Endothelial cell of umbilical vein (primary cell): ENCODE data around the gene WWC1.

Source experiments
- CTCF ChIP-seq, 2 donors: IDR thresholded peaks; 1 replicate in 1 of 2; 2 replicates in 1 of 2; pipeline ENCODE4 v1.5.1; 2011; ENCODE audit warnings: low read length in 2 of 2, mild to moderate bottlenecking in 2 of 2, moderate library complexity in 2 of 2, control low read depth in 1 of 2, inconsistent platforms in 1 of 2, low read depth in 1 of 2; ENCODE audit not compliant: insufficient read depth in 1 of 2; ENCODE audit errors: extremely low read depth in 1 of 2
- EZH2 ChIP-seq: IDR thresholded peaks from 2 replicates; pipeline ENCODE4 v1.6.1; 2012; ENCODE audit warnings: borderline replicate concordance, low read depth, mild to moderate bottlenecking, moderate library complexity, low read length, inconsistent platforms; ENCODE audit not compliant: severe bottlenecking
- GATA2 ChIP-seq: IDR thresholded peaks from 2 replicates; pipeline ENCODE4 v1.7.0; 2011; ENCODE audit warnings: low read depth, mild to moderate bottlenecking, moderate library complexity, mixed read lengths, low read length; ENCODE audit not compliant: insufficient read length, insufficient read depth
- JUN ChIP-seq: IDR thresholded peaks from 2 replicates; pipeline ENCODE4 v1.6.1; 2011; ENCODE audit warnings: borderline replicate concordance, low read depth; ENCODE audit not compliant: insufficient read length, insufficient read depth
- MAX ChIP-seq: IDR thresholded peaks from 2 replicates; pipeline ENCODE4 v1.6.1; 2011; ENCODE audit not compliant: insufficient read depth, insufficient read length
- POLR2A ChIP-seq: IDR thresholded peaks from 2 replicates; pipeline ENCODE4 v1.6.1; 2012; ENCODE audit warnings: low read depth, mild to moderate bottlenecking, control low read depth, low read length
- POLR2AphosphoS5 ChIP-seq: IDR thresholded peaks from 2 replicates; pipeline ENCODE4 v1.6.1; 2012; ENCODE audit warnings: low read depth, mild to moderate bottlenecking, control low read depth, low read length, moderate library complexity; ENCODE audit not compliant: insufficient read depth

GRCh38 chr5:168375214-168375613, 83.8 kb downstream of the WWC1 start:
- TF ChIP-seq CTCF (IDR thresholded peaks at IDR 0.05; ENCODE audit: extremely low read depth in 1 of 2, insufficient read depth in 1 of 2, low read depth in 1 of 2, low read length in 2 of 2) (no peak), POLR2A (no peak), EZH2 (no peak), POLR2AphosphoS5 (no peak), MAX (no peak), GATA2 (no peak), JUN (no peak)
